H1 (cell line): ENCODE results near the gene UGT1A7. TPM values are rescaled to one million over a fixed set of nuclear protein-coding genes. Genes with fewer than 3 reads are reported as not detected.

Experiments
- CTCF ChIA-PET: fragments of 300-600 bp; sonication (Branson Sonifier 250); formaldehyde crosslinking; loops from one replicate; lab custom pipeline; 2021; ENCODE audit not compliant: partially characterized antibody; lab: Charles Lee
- POLR2A ChIA-PET: fragments of 300-600 bp; sonication (Branson Sonifier 250); formaldehyde crosslinking; loops from one replicate; lab custom pipeline; 2021; ENCODE audit warnings: inconsistent platforms; ENCODE audit not compliant: partially characterized antibody; lab: Charles Lee
- DNase-seq, 2 experiments: peaks; one replicate each; pipeline versions ENCODE4 v3.0.0 to v3.0.0-alpha.2; 2010 to 2022; ENCODE audit warnings: low spot score in 2 of 2, low read depth in 1 of 2, mixed read lengths in 1 of 2
- FAIRE-seq: peaks from 2 replicates; lab custom pipeline; 2011; peaks lifted over from hg19 to GRCh38; lab: Jason Lieb, UNC
- H2AFZ ChIP-seq: 2 replicates; pipeline ENCODE4 v1.8.1; 2012; ENCODE audit warnings: low read length, inconsistent platforms
- H2AK5ac ChIP-seq: 2 replicates; pipeline ENCODE4 v1.6.1; 2013; ENCODE audit warnings: low read depth, low read length
- H2BK120ac ChIP-seq: replicated peaks from 2 replicates; pipeline ENCODE3; 2013; ENCODE audit warnings: low read depth, low read length, inconsistent platforms
- H2BK12ac ChIP-seq: 2 replicates; pipeline ENCODE4 v1.6.1; 2013; ENCODE audit warnings: low read depth, low read length
- H2BK15ac ChIP-seq: 2 replicates; pipeline ENCODE4 v1.6.1; 2013; ENCODE audit warnings: low read length
- H2BK20ac ChIP-seq: 2 replicates; pipeline ENCODE4 v1.6.1; 2013; ENCODE audit warnings: low read length
- H2BK5ac ChIP-seq: 2 replicates; pipeline ENCODE4 v1.6.1; 2013; ENCODE audit warnings: low read depth, low read length
- H3K14ac ChIP-seq: 2 replicates; pipeline ENCODE4 v1.6.1; 2013; ENCODE audit warnings: inconsistent platforms; ENCODE audit not compliant: insufficient read length
- H3K18ac ChIP-seq: 2 replicates; pipeline ENCODE4 v1.6.1; 2013; ENCODE audit warnings: low read length; ENCODE audit errors: extremely low read depth
- H3K23ac ChIP-seq: 2 replicates; pipeline ENCODE4 v1.6.1; 2013; ENCODE audit warnings: inconsistent platforms; ENCODE audit not compliant: insufficient read length
- H3K23me2 ChIP-seq: 2 replicates; pipeline ENCODE4 v1.6.1; 2013; ENCODE audit warnings: low read depth, low read length
- H3K27ac ChIP-seq: 2 replicates; pipeline ENCODE4 v1.6.1; 2011; ENCODE audit warnings: low read depth, low read length, inconsistent platforms
- H3K27me3 ChIP-seq, 4 experiments: replicated peaks in 1 of 4; 1 replicate in 1 of 4; 2 replicates in 3 of 4; pipeline versions ENCODE4 v1.6.1 to v1.8.1; 2011 to 2013; ENCODE audit warnings: low read length in 3 of 4, mild to moderate bottlenecking in 3 of 4, inconsistent platforms in 2 of 4, mixed read lengths in 2 of 4, moderate library complexity in 1 of 4; ENCODE audit not compliant: control insufficient read depth in 3 of 4, insufficient read depth in 3 of 4; ENCODE audit errors: extremely low read depth in 1 of 4
- H3K36me3 ChIP-seq, 4 experiments: 2 replicates each; pipeline versions ENCODE4 v1.6.1 to v1.8.1; 2011 to 2013; ENCODE audit warnings: mild to moderate bottlenecking in 4 of 4, low read length in 3 of 4, moderate library complexity in 2 of 4, control low read depth in 1 of 4, inconsistent platforms in 1 of 4; ENCODE audit not compliant: insufficient read depth in 4 of 4, control insufficient read depth in 2 of 4
- H3K4ac ChIP-seq: replicated peaks from 2 replicates; pipeline ENCODE3; 2013; ENCODE audit warnings: low read length, low read depth, mixed read lengths, inconsistent platforms; ENCODE audit not compliant: insufficient read length
- H3K4me1 ChIP-seq, 4 experiments: replicated peaks in 1 of 4; 1 replicate in 1 of 4; 2 replicates in 3 of 4; pipeline versions ENCODE4 v1.6.1 to v1.8.1; 2011 to 2013; ENCODE audit warnings: low read length in 3 of 4, inconsistent platforms in 2 of 4, mixed read lengths in 1 of 4; ENCODE audit not compliant: insufficient read depth in 4 of 4, control insufficient read depth in 3 of 4
- H3K4me2 ChIP-seq, 2 experiments: 2 replicates each; pipeline versions ENCODE4 v1.6.1 to v1.8.1; 2011 to 2013; ENCODE audit warnings: low read depth in 2 of 2, low read length in 2 of 2, control low read depth in 1 of 2, inconsistent platforms in 1 of 2, mild to moderate bottlenecking in 1 of 2; ENCODE audit not compliant: insufficient read depth in 1 of 2
- H3K4me3 ChIP-seq, 4 experiments: fragments of 200-600, 300-600 bp in 1 of 4; sonication (generic), shearing (Covaris generic), sonication (Bioruptor Twin) in 1 of 4; 2 replicates each; pipeline versions ENCODE4 v1.5.1 to v1.8.1; 2011 to 2016; ENCODE audit warnings: low read length in 4 of 4, low read depth in 3 of 4, control low read depth in 2 of 4, inconsistent platforms in 2 of 4, mild to moderate bottlenecking in 2 of 4, mixed read lengths in 1 of 4, moderate library complexity in 1 of 4; ENCODE audit not compliant: insufficient read depth in 2 of 4; ENCODE audit errors: extremely low read depth in 1 of 4
- H3K56ac ChIP-seq: replicated peaks from 2 replicates; pipeline ENCODE3; 2013; ENCODE audit warnings: low read depth, mild to moderate bottlenecking, mixed read lengths, low read length, inconsistent platforms; ENCODE audit not compliant: insufficient read length
- H3K79me1 ChIP-seq: 2 replicates; pipeline ENCODE4 v1.6.1; 2013; ENCODE audit warnings: low read depth, low read length, control low read depth
- H3K79me2 ChIP-seq, 2 experiments: 2 replicates each; pipeline versions ENCODE4 v1.6.1 to v1.8.1; 2012 to 2013; ENCODE audit warnings: low read length in 2 of 2, mild to moderate bottlenecking in 2 of 2, inconsistent platforms in 1 of 2; ENCODE audit not compliant: insufficient read depth in 2 of 2, control insufficient read depth in 1 of 2
- H3K9ac ChIP-seq, 4 experiments: replicated peaks in 1 of 4; 1 replicate in 1 of 4; 2 replicates in 3 of 4; pipeline versions ENCODE4 v1.6.1 to v1.8.1; 2011 to 2013; ENCODE audit warnings: low read depth in 3 of 4, low read length in 3 of 4, control low read depth in 2 of 4, mild to moderate bottlenecking in 2 of 4, moderate library complexity in 2 of 4, inconsistent platforms in 1 of 4; ENCODE audit errors: extremely low read depth in 1 of 4
- H3K9me3 ChIP-seq, 2 experiments: 2 replicates each; pipeline versions ENCODE4 v1.6.1 to v1.8.1; 2012 to 2013; ENCODE audit warnings: mild to moderate bottlenecking in 2 of 2, moderate library complexity in 2 of 2, control low read depth in 1 of 2, inconsistent platforms in 1 of 2, low read depth in 1 of 2, low read length in 1 of 2, mixed read lengths in 1 of 2; ENCODE audit not compliant: insufficient read depth in 2 of 2
- H4K20me1 ChIP-seq, 2 experiments: replicated peaks in 1 of 2; 2 replicates each; pipeline versions ENCODE3 to v1.8.1; 2011 to 2013; ENCODE audit warnings: inconsistent platforms in 2 of 2, low read length in 2 of 2, mild to moderate bottlenecking in 1 of 2; ENCODE audit not compliant: insufficient read depth in 2 of 2, control insufficient read depth in 1 of 2
- H4K5ac ChIP-seq: 2 replicates; pipeline ENCODE4 v1.6.1; 2013; ENCODE audit warnings: low read length, low read depth, mixed read lengths, inconsistent platforms; ENCODE audit not compliant: insufficient read length
- H4K8ac ChIP-seq: 2 replicates; pipeline ENCODE4 v1.8.0; 2013; ENCODE audit warnings: mild to moderate bottlenecking, moderate library complexity, low read length, inconsistent platforms; ENCODE audit not compliant: insufficient read depth; ENCODE audit errors: extremely low read depth
- H4K91ac ChIP-seq: replicated peaks from 2 replicates; pipeline ENCODE3; 2013; ENCODE audit warnings: low read length, mixed read lengths, inconsistent platforms; ENCODE audit not compliant: insufficient read length
- KDM1A ChIP-seq: fragments of 200-600, 300-600 bp; sonication (generic); IDR thresholded peaks from 2 replicates; pipeline ENCODE4 v1.7.1; 2016; ENCODE audit warnings: mild to moderate bottlenecking, low read length, borderline replicate concordance
- KDM4A ChIP-seq: IDR thresholded peaks from one replicate; pipeline ENCODE4 v1.7.1; 2012; ENCODE audit warnings: low read depth, mild to moderate bottlenecking, moderate library complexity, low read length, inconsistent platforms; ENCODE audit not compliant: severe bottlenecking
- SAP30 ChIP-seq: fragments of 300-600 bp; sonication (generic); IDR thresholded peaks from 2 replicates; pipeline ENCODE4 v1.7.1; 2012; ENCODE audit warnings: low read length, moderate library complexity, mild to moderate bottlenecking, inconsistent platforms; ENCODE audit not compliant: insufficient read depth, insufficient replicate concordance
- TBP ChIP-seq: IDR thresholded peaks from 2 replicates; pipeline ENCODE4 v1.6.1; 2011; ENCODE audit warnings: low read depth, low read length, improper control_type of control experiment
- ZNF274 ChIP-seq: IDR thresholded peaks from 2 replicates; pipeline ENCODE4 v1.7.0; 2012; ENCODE audit warnings: low read length, borderline replicate concordance; ENCODE audit errors: extremely low read depth
- WGBS, 2 experiments: shearing (Covaris generic) in 1 of 2; methylation state at CpG; one replicate each; pipeline versions ENCODE4 v1.1.6 to v1.1.7; 2013 to 2015; ENCODE audit warnings: low lambda C conversion rate in 2 of 2, mixed read lengths in 2 of 2, inconsistent platforms in 1 of 2, low coverage in 1 of 2, missing lambda C conversion rate in 1 of 2; ENCODE audit not compliant: insufficient replicate concordance in 2 of 2, insufficient coverage in 1 of 2, insufficient read length in 1 of 2; ENCODE audit errors: extremely low coverage in 1 of 2, missing lambda C conversion rate in 1 of 2; 5-methylcytosine and 5-hydroxymethylcytosine counted together
- polyA plus RNA-seq, 7 experiments: library from polyadenylated mRNA; depleted of rRNA in 3 of 7; stranded (reverse) in 5 of 7; unstranded in 2 of 7; fragments of >200 nt in 5 of 7; fragments of 200-250 nt in 2 of 7; gene quantifications; 1 replicate in 5 of 7; 2 replicates in 1 of 7; 4 replicates in 1 of 7; pipeline versions ENCODE4 v1.2.1 to v1.2.3, GENCODE V29; 2011 to 2013; ENCODE audit warnings: missing spikeins in 2 of 7, mixed read lengths in 2 of 7
- total RNA-seq: library from RNA; stranded (reverse); fragmentation: NEBNext Ultra II Directional; extraction: Animal tissue kit (Norgen Biotek cat#: 25700); gene quantifications from 2 replicates; pipeline ENCODE4 v1.2.1, GENCODE V29; 2021

Gene UGT1A7
- total and polyA plus RNA-seq, 2 of the 8 experiments (the other 6 are each of a cell fraction or from before 2014, with no cell fraction given), result not detected

GRCh38 chr2:233821196-233821595, 139.5 kb downstream of the UGT1A7 start:
- no peak overlapping the region for H2AK5ac ChIP-seq
- 80% methylated on average over 3 of the region's 3 CpGs; no CpG with 5 or more reads in 1 of the 2 experiments for WGBS, 2 experiments
- H2BK120ac ChIP-seq, result no peak overlapping the region
- no peak overlapping the region for H2AFZ ChIP-seq
- H3K23ac ChIP-seq, result no peak overlapping the region
- H3K36me3 ChIP-seq, result no peaks in the 10 kb centered on the region
- no peak overlapping the region for H3K4me3 ChIP-seq
- H3K79me1 ChIP-seq, result no peaks in the 10 kb centered on the region
- no peak overlapping the region for H4K8ac ChIP-seq
- no peak for DNase-seq
- no peak overlapping the region for H3K18ac ChIP-seq
- H3K9ac ChIP-seq, result no peak overlapping the region
- H3K27me3 ChIP-seq, result no peaks in the 10 kb centered on the region
- H2BK12ac ChIP-seq, result no peak overlapping the region
- no peaks in the 10 kb centered on the region for H3K79me2 ChIP-seq
- no peak overlapping the region for H3K27ac ChIP-seq
- no peak overlapping the region for H3K4ac ChIP-seq
- no peak overlapping the region for H2BK5ac ChIP-seq
- FAIRE-seq, result no peak
- ChIA-PET CTCF (interaction anchor here (0.7 to 2.0 kb wide), 5 partner anchors 11 to 518 kb away, joined by 3 to 6 read pairs (median 3); no protein-coding TSS in a partner anchor), POLR2A (no interaction called here)
- H3K4me2 ChIP-seq, result no peak overlapping the region
- H4K91ac ChIP-seq, result no peak overlapping the region
- H4K20me1 ChIP-seq, result no peaks in the 10 kb centered on the region
- H3K14ac ChIP-seq, result no peak overlapping the region
- no peaks in the 10 kb centered on the region for H3K4me1 ChIP-seq
- no peak overlapping the region for H2BK20ac ChIP-seq
- no peaks in the 10 kb centered on the region for H3K9me3 ChIP-seq
- TF ChIP-seq KDM1A (no peak), SAP30 (no peak), ZNF274 (no peak), KDM4A (no peak), TBP (no peak)
- no peak overlapping the region for H2BK15ac ChIP-seq
- no peak overlapping the region for H3K56ac ChIP-seq
- H4K5ac ChIP-seq, result no peak overlapping the region
- H3K23me2 ChIP-seq, result no peaks in the 10 kb centered on the region
